Astrocyte of the spinal cord (primary cell): ENCODE results near the gene PCDHB5.
A peak's percentile ranks its signal among the peaks of the same experiment; 100 is the strongest.
"Not testable (repeated sequence)": the region's sequence is repeated elsewhere in the genome, so short reads cannot be mapped to it uniquely, and the experiment has no call there.

Experiments
- DNase-seq: peaks from one replicate; pipeline ENCODE4 v3.0.0; 2011; ENCODE audit warnings: low read depth, low spot score
- H3K4me3 ChIP-seq: 2 replicates; pipeline ENCODE4 v1.5.1; 2011; ENCODE audit warnings: low read depth, mild to moderate bottlenecking, low read length, moderate library complexity
- CTCF ChIP-seq: IDR thresholded peaks from 2 replicates; pipeline ENCODE4 v1.5.1; 2012; ENCODE audit warnings: low read depth, mild to moderate bottlenecking, low read length, inconsistent platforms
- in situ Hi-C: cut with HindIII; loops from 2 replicates; pipeline ENCODE4 v1.10.0; 2017; ENCODE audit warnings: low sequenced_read_pairs

Gene PCDHB5

GRCh38 chr5:141135030-141135717 lies at the start of gene PCDHB5:
Gene PCDHB5 (plus strand): TSS chr5:141135206. CDS start chr5:141135435, 229 bp downstream.
- in situ Hi-C loops, result no loop called here
- peak; percentile 5 for DNase-seq
- TF ChIP-seq CTCF, result no peak
- H3K4me3 ChIP-seq, result peak within 1 kb of the TSS; percentile 35

GRCh38 chr5:141094481-141095262 lies 40.3 kb upstream of the PCDHB5 start, which contains the start of gene PCDHB2:
Gene PCDHB2 (plus strand): TSS chr5:141094615. CDS start chr5:141094791, 176 bp downstream.
- peak; percentile 1 for DNase-seq

GRCh38 chr5:141095263-141095641 lies 39.8 kb upstream of the PCDHB5 start:
- TF ChIP-seq CTCF, result no peak
- H3K4me3 ChIP-seq, result no peak overlapping the region
- no peak for DNase-seq
- in situ Hi-C loops, result no loop called here

More at GRCh38 chr5:141094481-141095262, 40.3 kb upstream of the PCDHB5 start, which contains the start of gene PCDHB2:
- no peak for TF ChIP-seq CTCF
- in situ Hi-C loops, result no loop called here
- H3K4me3 ChIP-seq, result peak within 1 kb of the TSS; percentile 12

- in situ Hi-C loops, DNase-seq, H3K4me3 ChIP-seq: not testable (repeated sequence)
Measured at GRCh38 chr5:141096181-141096580, 38.8 kb upstream of the PCDHB5 start.

GRCh38 chr5:141096586-141096985 lies 38.4 kb upstream of the PCDHB5 start:
- in situ Hi-C loops, DNase-seq: not testable (repeated sequence)

GRCh38 chr5:141100243-141100805 lies 34.7 kb upstream of the PCDHB5 start, which contains the start of gene PCDHB3:
Gene PCDHB3 (plus strand): TSS chr5:141100473. CDS start chr5:141100650, 177 bp downstream.
- DNase-seq, result peak; percentile 5
- H3K4me3 ChIP-seq, result no peak within 1 kb of the TSS
- in situ Hi-C loops, result no loop called here
- TF ChIP-seq CTCF, result peak; percentile 22

More at GRCh38 chr5:141096586-141096985, 38.4 kb upstream of the PCDHB5 start:
- H3K4me3 ChIP-seq, result not testable (repeated sequence)

- DNase-seq, result no peak
- TF ChIP-seq CTCF, result no peak
- no peak overlapping the region for H3K4me3 ChIP-seq
- in situ Hi-C loops, result no loop called here
Measured at GRCh38 chr5:141101059-141101458, 33.9 kb upstream of the PCDHB5 start.

GRCh38 chr5:141102070-141102469 lies 32.9 kb upstream of the PCDHB5 start:
- in situ Hi-C loops, DNase-seq, H3K4me3 ChIP-seq: not testable (repeated sequence)

- H3K4me3 ChIP-seq, DNase-seq, in situ Hi-C loops: not testable (repeated sequence)
Measured at GRCh38 chr5:141102471-141102870, 32.5 kb upstream of the PCDHB5 start.
